Stimulated activated CD4-positive, alpha-beta T cell treated with anti-CD3 and anti-CD28 coated beads, Interleukin-12 subunit alpha, Interleukin-12 subunit beta, amount 100 ng/mL, for 48 hours (primary cell): Measurements from ENCODE around the gene ZKSCAN8.

Experiments used
- DNase-seq, 3 donors: peaks; one replicate each; pipeline ENCODE4 v3.0.0-alpha.2; 2020; ENCODE audit warnings: low read depth in 2 of 3, low spot score in 1 of 3

ZKSCAN8 gene

DNA sequence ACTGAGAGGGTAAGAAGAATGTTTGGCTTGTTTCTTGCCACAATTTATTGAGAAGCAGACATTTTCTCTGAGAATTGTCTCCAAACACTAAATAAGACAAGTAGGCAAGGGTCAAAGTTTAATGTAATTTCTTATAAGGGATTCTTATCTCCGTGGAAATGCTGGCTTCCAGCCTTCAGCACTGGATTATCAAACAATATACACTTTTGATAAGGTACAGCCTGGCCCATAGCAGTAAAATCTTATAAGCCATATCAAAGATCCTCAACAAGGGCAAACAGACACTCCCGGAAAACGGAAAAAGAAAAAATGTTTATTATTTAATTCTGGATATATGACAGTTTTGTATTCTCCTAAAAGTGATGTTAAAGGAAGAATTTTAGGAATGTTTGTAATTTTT, 64.8 kb downstream of the ZKSCAN8 start:
- DNase-seq = no peak

DNA sequence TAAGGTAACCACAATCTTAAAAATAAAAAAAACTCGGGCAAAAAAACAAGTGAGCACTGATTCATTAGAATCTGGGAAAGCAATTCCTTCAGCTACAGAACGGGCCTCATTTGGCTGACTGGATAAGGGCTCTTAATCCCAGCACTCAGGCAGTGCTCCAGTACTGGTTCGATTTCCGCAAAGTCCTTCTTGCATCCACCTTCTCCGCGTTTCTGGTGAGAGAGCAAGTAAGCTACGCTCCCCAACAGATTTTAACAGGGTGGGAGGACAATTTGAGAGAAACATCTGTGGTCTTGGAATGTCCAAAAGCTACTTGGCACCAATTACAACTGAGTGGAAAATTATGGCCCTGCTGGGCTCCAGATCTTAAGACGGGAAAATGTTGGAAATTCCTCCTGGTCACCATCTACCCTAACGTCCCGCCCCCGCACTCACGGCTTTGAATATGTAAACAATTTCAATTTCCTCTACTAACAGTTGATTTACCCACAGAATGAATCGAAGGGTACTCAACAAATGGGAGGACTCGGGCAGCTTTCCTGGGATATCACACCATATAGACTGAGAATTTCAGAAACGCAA, 65.3 kb downstream of the ZKSCAN8 start:
- DNase-seq = no peak

DNA sequence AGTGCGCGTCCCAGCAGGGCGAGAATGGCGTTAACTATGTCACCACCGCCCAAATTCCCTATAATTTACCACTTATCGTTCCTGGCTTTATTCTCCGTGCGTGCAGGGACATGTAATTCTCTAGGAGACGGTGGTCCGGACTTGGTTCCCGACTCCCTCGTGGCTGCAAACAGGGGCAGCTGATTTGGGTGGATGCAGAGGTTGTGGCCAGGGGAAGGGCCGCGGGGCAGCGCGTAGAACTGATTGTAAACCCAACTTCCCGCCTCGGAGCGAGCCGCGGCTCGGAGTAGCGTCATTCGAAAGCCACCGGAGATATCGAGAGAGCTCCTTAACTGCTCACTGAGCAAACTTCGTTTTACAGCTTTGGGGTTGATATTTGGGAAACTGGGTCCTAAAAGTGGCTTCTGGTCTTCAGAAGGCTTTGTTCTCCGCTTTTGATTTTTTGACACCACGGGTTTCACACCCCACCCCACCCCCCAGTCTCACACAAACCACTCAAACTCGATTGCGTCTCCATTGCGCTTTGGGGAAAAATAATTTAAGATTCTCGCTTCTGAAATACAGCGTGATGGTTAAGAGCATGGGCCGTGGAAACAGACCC, 65.9 kb downstream of the ZKSCAN8 start:
- no peak for DNase-seq

DNA sequence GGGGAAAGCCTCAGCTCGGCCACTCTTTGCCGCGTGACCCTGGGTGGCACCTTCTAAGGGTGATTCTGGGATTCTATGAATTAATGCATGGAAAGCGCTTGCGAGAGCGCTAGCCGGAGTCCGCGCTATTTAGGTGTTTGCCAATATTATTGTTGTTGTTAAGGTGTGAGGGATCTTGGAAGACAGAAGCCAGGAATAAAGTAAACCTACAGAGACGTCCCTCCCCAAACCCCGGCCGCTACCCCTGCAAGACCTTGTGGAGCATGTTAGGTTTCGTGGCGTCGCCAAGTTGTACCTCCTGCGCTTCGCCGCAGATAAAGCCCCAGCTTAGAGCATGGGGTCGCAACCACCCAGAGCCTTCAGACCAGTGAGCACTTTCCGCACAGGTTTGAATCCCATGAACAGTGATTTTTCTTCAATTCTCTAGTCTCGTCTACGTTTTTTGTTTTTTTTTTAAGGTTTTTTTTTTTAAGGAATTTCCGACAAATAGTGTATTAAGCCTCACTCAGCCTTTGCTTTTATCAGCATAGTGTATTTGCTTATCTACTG, 66.5 kb downstream of the ZKSCAN8 start:
- DNase-seq = no peak
